SK-N-SH treated with all-trans-retinoic acid at 6 μM for 48 hours (cell line): Measurements from ENCODE around the gene GRAMD2A.

Source experiments
- ARNTL ChIP-seq: fragments of 450-650 bp; formaldehyde crosslinking; IDR thresholded peaks from 2 replicates; pipeline ENCODE4 v1.5.0; 2020; ENCODE audit warnings: low read depth, mild to moderate bottlenecking, moderate library complexity, borderline replicate concordance
- BACH2 ChIP-seq: fragments of 250-450 bp; sonication (Bioruptor Pico); IDR thresholded peaks from 2 replicates; pipeline ENCODE4 v1.9.0; 2021; ENCODE audit warnings: mild to moderate bottlenecking, borderline replicate concordance
- ESRRG ChIP-seq: fragments of 250-450 bp; sonication (Bioruptor Pico); IDR thresholded peaks from 2 replicates; pipeline ENCODE4 v1.6.1; 2021; ENCODE audit warnings: mild to moderate bottlenecking
- GLIS3 ChIP-seq: fragments of 250-450 bp; sonication (Bioruptor Pico); IDR thresholded peaks from 2 replicates; pipeline ENCODE4 v1.5.0; 2020; ENCODE audit warnings: mild to moderate bottlenecking, moderate library complexity
- PPARA ChIP-seq: fragments of 250-450 bp; sonication (Bioruptor Pico); IDR thresholded peaks from 2 replicates; pipeline ENCODE4 v1.5.0; 2020; ENCODE audit warnings: mild to moderate bottlenecking, borderline replicate concordance
- RARB ChIP-seq: fragments of 250-450 bp; sonication (Bioruptor Pico); IDR thresholded peaks from 2 replicates; pipeline ENCODE4 v1.8.0; 2021; ENCODE audit warnings: mild to moderate bottlenecking, moderate library complexity
- SNAI2 ChIP-seq: fragments of 250-450 bp; sonication (Bioruptor Pico); IDR thresholded peaks from 2 replicates; pipeline ENCODE4 v1.5.0; 2020; ENCODE audit warnings: mild to moderate bottlenecking, moderate library complexity
- TOX ChIP-seq: fragments of 250-450 bp; sonication (Bioruptor Pico); IDR thresholded peaks from 2 replicates; pipeline ENCODE4 v1.8.0; 2021; ENCODE audit warnings: mild to moderate bottlenecking, moderate library complexity, borderline replicate concordance
- ZFP30 ChIP-seq: fragments of 450-650 bp; formaldehyde crosslinking; IDR thresholded peaks from 2 replicates; pipeline ENCODE4 v1.5.0; 2022; ENCODE audit warnings: mild to moderate bottlenecking, moderate library complexity
- ZNF8 ChIP-seq: fragments of 450-650 bp; formaldehyde crosslinking; IDR thresholded peaks from 2 replicates; pipeline ENCODE4 v1.5.0; 2020; ENCODE audit warnings: mild to moderate bottlenecking, moderate library complexity
- TF ChIP-seq, protein P1 (sequence below): fragments of 250-450 bp; sonication (Bioruptor Pico); IDR thresholded peaks from 2 replicates; pipeline ENCODE4 v1.8.0; 2020; ENCODE audit warnings: mild to moderate bottlenecking, moderate library complexity, borderline replicate concordance
- TF ChIP-seq, protein P2 (sequence below): fragments of 250-450 bp; sonication (Bioruptor Pico); IDR thresholded peaks from 2 replicates; pipeline ENCODE4 v1.5.1; 2021; ENCODE audit warnings: mild to moderate bottlenecking, moderate library complexity
- TF ChIP-seq, protein P3 (sequence below): fragments of 250-450 bp; sonication (Bioruptor Pico); IDR thresholded peaks from 2 replicates; pipeline ENCODE4 v1.8.0; 2021; ENCODE audit warnings: low read depth, mild to moderate bottlenecking, moderate library complexity, borderline replicate concordance

GRCh38 chr15:72182673-72183072 is 14.9 kb downstream of the GRAMD2A start:
- TF ChIP-seq ZNF8 (CRISPR knock-in tag) (no peak), TOX (CRISPR knock-in tag) (no peak), ZFP30 (CRISPR knock-in tag) (no peak), GLIS3 (no peak), ARNTL (no peak), BACH2 (CRISPR knock-in tag) (no peak), PPARA (CRISPR knock-in tag) (no peak), ESRRG (CRISPR knock-in tag) (no peak), SNAI2 (CRISPR knock-in tag) (no peak), RARB (CRISPR knock-in tag) (no peak)
- TF ChIP-seq, protein P1, sequence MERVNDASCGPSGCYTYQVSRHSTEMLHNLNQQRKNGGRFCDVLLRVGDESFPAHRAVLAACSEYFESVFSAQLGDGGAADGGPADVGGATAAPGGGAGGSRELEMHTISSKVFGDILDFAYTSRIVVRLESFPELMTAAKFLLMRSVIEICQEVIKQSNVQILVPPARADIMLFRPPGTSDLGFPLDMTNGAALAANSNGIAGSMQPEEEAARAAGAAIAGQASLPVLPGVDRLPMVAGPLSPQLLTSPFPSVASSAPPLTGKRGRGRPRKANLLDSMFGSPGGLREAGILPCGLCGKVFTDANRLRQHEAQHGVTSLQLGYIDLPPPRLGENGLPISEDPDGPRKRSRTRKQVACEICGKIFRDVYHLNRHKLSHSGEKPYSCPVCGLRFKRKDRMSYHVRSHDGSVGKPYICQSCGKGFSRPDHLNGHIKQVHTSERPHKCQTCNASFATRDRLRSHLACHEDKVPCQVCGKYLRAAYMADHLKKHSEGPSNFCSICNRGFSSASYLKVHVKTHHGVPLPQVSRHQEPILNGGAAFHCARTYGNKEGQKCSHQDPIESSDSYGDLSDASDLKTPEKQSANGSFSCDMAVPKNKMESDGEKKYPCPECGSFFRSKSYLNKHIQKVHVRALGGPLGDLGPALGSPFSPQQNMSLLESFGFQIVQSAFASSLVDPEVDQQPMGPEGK (CRISPR knock-in tag), result no peak
- TF ChIP-seq, protein P2, sequence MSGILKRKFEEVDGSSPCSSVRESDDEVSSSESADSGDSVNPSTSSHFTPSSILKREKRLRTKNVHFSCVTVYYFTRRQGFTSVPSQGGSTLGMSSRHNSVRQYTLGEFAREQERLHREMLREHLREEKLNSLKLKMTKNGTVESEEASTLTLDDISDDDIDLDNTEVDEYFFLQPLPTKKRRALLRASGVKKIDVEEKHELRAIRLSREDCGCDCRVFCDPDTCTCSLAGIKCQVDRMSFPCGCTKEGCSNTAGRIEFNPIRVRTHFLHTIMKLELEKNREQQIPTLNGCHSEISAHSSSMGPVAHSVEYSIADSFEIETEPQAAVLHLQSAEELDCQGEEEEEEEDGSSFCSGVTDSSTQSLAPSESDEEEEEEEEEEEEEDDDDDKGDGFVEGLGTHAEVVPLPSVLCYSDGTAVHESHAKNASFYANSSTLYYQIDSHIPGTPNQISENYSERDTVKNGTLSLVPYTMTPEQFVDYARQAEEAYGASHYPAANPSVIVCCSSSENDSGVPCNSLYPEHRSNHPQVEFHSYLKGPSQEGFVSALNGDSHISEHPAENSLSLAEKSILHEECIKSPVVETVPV, result no peak
- TF ChIP-seq, protein P3, sequence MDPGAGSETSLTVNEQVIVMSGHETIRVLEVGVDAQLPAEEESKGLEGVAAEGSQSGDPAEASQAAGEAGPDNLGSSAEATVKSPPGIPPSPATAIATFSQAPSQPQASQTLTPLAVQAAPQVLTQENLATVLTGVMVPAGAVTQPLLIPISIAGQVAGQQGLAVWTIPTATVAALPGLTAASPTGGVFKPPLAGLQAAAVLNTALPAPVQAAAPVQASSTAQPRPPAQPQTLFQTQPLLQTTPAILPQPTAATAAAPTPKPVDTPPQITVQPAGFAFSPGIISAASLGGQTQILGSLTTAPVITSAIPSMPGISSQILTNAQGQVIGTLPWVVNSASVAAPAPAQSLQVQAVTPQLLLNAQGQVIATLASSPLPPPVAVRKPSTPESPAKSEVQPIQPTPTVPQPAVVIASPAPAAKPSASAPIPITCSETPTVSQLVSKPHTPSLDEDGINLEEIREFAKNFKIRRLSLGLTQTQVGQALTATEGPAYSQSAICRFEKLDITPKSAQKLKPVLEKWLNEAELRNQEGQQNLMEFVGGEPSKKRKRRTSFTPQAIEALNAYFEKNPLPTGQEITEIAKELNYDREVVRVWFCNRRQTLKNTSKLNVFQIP (CRISPR knock-in tag), result no peak
